HL-60/S4 treated with retinoic acid at 250 ng/mL for 4 days and 3 days (cell line): ENCODE data around the gene ATP2C2.
"Not testable (repeated sequence)": the region's sequence is repeated elsewhere in the genome, so short reads cannot be mapped to it uniquely, and the experiment has no call there.

Experiments
- in situ Hi-C: fragments of 300-500 bp; cut with MboI; formaldehyde crosslinking; loops from 2 replicates; pipeline ENCODE4 v1.7.0; 2022; ENCODE audit warnings: low sequenced_read_pairs

ATP2C2 gene

DNA sequence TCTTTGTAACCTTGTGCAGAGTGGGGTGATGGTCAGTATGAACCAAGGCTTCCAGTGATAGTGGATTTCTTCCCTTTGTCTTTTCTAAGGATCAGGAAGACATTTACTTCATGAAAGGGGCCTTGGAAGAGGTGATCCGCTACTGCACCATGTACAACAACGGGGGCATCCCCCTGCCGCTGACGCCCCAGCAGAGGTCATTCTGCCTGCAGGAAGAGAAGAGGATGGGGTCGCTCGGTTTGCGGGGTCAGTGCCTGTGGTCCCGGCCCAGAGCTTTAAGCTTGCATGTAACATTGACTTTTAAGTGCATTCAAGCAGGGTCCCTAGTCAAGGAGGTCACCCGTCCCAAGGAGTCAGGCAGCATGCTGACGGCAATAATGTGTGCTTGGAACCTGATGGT, 80.1 kb downstream of the ATP2C2 start:
- in situ Hi-C loops, result no loop called here

DNA sequence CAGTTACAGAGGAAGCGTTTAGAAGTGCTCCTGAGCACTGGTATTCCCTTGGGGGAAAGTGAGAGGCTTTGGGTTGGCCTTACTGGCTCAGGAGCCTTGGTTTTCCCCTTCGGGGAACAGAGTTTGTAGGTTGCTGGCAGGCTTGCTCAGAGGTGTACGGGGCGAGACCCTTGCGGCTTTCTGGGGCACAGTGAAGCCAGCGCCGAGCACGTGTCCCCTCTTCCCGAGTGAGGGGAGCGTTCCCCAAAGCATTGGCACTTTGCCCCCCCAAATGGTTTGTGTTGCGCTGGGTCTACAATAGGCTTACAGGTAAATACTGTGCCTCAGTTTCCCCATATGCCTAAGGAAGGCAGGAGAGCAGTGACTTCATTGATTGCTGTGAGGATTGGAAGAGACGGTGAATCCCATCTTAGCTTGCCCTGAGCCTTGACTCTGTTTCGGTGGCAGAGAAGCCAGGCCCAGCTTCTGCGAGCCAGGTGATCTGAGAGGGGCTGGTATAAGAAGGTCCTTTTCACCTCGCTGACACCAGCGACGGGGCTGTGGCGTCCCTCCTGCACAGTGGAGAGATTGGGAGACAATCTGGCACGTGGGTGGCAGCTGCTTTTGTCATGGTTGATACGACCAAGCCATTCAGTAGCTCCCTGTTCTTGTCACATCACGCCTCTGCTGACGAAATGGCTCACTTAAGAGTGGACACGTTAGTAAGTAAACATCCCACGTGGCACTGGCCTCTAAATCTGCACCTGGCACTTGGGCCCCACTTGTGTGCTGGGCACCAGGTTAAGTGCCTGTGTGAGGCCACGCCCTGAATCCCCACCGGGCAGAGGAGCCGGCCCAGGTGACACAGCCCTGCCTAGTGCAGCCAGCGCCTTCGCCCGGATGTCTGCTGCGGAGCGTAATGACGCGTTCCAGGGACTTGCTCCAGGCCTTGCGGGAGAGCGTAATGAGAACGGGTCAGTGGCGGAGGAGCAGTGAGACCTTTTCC, 81.1 kb downstream of the ATP2C2 start:
- in situ Hi-C loops, result no loop called here

GRCh38 chr16:84450176-84450865, 82.0 kb downstream of the ATP2C2 start:
- in situ Hi-C loops, result no loop called here

DNA sequence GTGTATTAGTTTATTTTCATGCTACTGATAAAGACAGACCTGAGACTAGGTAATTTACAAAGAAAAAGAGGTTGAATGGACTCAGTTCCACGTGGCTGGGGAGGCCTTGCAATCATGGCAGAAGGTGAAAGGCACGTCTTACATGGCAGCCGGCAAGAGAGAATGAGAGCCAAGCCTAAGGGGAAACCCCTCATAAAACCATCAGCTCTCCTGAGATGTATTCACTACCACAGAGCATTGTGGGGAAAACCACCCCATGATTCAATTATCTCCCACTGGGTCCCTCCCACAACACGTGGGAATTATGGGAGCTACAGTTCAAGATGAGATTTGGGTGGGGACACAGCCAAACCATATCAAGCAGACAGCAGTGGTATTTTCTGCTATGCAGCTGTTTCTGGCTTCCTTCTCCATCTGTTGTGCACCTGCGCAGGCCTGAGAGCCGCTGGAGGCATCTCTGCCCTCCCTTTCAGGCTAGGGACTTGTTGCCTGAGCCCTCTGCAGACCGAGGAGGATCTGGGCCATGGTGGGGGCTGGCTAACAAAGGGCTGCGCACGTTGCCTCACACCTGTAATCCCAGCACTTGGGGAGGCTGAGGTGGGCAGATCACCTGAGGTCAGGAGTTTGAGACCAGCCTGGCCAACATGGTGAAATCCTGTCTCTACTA, 82.8 kb downstream of the ATP2C2 start:
- in situ Hi-C loops, result not testable (repeated sequence)

DNA sequence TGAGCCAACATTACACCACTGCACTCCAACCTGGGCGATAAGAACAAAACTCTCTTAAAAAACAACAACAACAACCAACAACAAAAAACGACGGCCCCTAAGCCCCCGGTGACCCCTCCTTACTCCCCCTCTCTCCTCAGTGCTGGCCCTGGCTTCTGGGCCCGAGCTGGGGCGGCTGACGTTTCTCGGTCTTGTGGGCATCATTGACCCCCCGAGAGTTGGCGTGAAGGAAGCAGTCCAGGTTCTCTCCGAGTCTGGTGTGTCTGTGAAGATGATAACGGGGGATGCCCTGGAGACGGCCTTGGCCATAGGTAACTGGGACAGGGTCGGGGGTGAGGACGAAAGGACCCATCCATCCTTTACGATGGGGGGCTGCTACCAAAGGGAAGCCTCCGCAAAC, 83.4 kb downstream of the ATP2C2 start:
- in situ Hi-C loops, result no loop called here

GRCh38 chr16:84453061-84453752, 84.9 kb downstream of the ATP2C2 start:
- in situ Hi-C loops, result no loop called here

GRCh38 chr16:84454611-84455010, 86.3 kb downstream of the ATP2C2 start:
- in situ Hi-C loops, result no loop called here

GRCh38 chr16:84455031-84455430, 86.7 kb downstream of the ATP2C2 start:
- in situ Hi-C loops, result no loop called here

GRCh38 chr16:84458606-84459532, 90.5 kb downstream of the ATP2C2 start:
- in situ Hi-C loops, result no loop called here

DNA sequence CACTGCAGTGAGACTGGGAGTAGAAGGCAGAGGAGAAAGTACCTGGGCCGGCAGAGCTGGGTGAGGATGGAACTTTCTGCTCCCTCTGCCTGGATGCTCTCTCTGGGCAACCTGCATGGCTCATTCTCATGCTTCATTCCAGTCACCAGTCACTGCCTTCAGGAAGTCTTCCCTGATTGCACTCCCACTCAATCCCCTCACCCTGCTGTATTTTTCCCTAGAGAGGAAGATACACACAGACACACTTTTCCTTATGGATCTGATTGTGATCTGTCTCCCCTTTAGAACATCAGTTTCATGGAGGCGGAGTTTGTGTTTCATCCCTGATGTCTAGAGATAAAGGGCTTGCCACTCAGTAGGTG, 91.2 kb downstream of the ATP2C2 start:
- in situ Hi-C loops, result no loop called here

DNA sequence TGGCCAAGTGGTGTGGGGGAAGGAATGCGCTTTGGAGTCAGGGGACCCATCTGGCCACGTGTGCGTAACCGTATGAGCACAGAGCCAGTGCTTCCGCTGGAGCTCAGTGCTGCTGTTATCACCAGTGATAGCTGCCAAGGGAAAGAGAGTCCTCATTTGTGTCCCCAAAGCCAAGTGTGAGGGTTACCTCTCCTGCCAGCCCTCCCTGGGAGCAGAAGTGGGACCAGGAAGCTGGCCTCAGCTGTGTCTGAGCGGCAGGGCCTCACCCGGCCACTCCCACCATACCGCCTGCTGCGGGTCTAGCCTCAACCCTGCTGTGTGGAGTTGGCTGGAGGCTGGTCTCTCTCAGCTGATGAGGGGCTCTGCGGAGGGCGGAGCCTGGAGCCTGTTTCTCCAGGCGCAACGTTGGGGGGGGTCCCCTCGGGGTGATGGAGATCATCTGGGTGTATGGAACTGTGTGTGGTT, 91.6 kb downstream of the ATP2C2 start:
- in situ Hi-C loops, result no loop called here

DNA sequence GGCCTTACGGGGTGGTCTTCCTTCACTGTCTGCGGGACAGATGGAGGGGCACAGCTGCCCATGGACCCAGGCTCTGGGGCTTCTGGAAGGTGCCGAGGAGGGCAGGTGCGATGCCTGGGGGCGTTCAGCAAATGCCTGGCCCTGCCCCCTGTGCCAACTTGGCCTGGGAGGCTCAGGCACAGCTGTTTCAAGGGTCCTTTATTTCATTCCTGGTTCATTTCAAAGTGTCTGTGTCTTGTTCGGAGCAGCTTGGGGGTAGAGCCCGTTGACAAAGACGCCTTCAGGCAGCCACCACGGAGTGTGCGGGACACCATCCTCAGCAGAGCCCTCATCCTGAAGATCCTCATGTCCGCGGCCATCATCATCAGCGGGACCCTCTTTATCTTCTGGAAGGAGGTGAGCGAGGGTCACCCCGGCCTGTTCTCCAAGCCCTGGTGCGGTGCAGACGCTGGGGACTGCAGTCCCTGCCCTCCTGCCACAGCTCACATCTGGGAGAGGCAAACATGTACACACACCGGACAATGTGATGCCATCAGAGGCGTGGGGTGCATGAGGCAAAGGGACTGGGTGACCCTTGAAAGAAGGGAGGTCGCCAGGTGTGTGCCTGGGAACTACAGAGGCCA, 92.2 kb downstream of the ATP2C2 start:
- in situ Hi-C loops, result no loop called here

- in situ Hi-C loops, result no loop called here
Measured at GRCh38 chr16:84461029-84461412, 92.7 kb downstream of the ATP2C2 start.

- in situ Hi-C loops, result no loop called here
Measured at GRCh38 chr16:84461413-84462295, 93.3 kb downstream of the ATP2C2 start.

DNA sequence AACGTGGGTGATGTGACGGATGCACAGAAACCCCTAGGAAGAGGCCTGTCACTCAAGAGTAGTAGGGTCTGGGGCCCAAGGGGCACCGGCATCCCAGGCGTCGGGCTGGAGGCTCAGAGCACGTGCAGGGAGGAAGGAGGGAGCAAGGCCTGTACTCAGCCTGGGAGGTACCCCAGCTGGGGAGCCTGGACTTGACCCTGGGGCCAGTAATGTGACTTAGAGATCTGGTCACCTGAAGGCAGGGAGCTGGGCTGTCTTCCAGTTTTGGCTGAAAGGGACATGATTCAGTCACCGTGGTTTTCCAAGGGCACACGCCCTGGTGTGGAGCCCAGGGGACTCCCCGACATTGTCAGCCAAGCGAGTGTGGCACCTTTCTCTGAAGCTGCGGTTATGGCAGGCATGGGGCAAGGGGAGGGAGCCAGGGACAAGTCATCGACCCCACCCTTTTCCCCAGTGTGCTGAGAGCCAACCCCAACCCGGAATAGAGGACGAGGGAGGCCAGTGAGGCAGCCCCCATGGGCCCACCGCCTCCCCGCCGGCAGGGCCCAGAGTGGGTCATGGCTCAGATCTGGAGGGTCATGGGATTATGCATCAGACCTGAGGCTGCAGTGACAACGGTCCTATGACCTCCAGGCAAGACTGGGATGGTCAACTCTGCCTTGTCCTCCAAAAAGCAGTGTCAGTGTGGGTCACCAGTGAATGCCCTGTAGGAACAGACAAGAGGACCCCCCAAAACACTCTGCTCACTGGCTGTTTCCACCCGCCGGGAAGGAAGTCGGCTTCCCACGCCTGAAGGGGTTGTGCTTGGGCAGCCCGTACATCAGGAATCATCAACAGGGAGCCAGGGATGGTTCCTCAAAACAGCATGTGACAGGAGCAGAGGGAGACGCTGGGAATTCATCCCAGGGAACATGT, 94.2 kb downstream of the ATP2C2 start:
- in situ Hi-C loops, result no loop called here

DNA sequence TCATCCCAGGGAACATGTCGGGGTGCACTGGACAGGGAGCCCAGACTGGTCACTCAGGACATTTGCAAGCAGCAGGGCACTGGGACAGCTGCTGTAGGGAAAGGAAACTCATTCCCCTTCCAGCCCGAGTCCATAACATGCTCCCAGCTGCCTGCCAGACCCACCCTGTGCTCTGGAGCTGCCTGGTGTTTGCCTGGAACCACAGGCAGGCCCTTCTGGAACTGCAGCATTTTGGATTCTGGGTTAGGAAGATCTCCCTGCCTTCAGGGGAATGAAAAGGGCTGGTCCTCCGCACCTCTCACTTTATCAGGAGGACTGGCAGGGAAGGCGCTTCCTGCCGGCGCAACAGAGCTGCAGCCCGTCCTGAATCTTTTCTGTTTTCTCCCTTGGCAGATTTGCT, 94.9 kb downstream of the ATP2C2 start:
- in situ Hi-C loops, result no loop called here

DNA sequence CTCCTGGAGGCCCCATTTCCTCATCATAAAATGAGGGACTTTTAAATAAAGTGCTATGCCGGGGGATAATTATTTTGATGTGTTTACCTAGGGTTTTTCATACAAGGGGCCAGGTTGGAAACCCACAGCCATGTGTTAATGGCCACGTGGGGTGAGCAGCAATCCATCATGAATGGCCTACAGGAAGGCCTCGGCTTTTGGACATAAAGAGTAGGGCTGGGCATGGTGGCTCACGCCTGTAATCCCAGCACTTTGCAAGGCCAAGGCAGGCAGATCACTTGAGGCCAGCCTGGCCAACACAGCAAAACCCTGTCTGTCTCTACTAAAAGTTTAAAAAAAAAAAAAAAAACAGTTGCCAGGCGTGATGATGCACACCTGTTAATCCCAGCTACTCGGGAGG, 95.8 kb downstream of the ATP2C2 start:
- in situ Hi-C loops, result no loop called here
